GM12874 (cell line): ENCODE data around the gene GGTLC1.

ENCODE experiments used
- TF ChIP-seq, protein P1 (sequence below): IDR thresholded peaks from 2 replicates; pipeline ENCODE4 v1.5.1; 2011; ENCODE audit warnings: low read depth, mild to moderate bottlenecking, control low read depth, low read length, moderate library complexity; ENCODE audit not compliant: insufficient read depth

The GGTLC1 gene

DNA sequence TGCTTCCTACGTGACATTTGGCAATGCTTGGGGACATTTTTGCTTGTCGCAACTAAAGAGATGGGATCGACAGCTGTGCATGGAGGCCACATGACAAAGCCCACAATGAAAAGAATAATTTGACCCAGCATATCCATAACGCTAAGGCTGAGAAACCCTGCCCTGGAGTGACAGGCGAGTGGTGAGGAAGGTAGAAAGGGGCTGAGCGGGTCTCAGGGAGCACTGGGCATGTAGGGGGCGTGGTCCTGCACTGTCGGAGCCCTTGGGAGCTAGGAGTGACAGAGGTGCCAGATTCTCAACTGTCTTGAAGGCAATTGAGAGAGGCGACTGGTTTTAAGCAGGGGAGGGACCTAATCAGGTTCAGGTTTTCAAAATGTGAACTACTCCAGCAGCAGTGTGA is 13.6 kb downstream of the GGTLC1 start:
- TF ChIP-seq, protein P1, sequence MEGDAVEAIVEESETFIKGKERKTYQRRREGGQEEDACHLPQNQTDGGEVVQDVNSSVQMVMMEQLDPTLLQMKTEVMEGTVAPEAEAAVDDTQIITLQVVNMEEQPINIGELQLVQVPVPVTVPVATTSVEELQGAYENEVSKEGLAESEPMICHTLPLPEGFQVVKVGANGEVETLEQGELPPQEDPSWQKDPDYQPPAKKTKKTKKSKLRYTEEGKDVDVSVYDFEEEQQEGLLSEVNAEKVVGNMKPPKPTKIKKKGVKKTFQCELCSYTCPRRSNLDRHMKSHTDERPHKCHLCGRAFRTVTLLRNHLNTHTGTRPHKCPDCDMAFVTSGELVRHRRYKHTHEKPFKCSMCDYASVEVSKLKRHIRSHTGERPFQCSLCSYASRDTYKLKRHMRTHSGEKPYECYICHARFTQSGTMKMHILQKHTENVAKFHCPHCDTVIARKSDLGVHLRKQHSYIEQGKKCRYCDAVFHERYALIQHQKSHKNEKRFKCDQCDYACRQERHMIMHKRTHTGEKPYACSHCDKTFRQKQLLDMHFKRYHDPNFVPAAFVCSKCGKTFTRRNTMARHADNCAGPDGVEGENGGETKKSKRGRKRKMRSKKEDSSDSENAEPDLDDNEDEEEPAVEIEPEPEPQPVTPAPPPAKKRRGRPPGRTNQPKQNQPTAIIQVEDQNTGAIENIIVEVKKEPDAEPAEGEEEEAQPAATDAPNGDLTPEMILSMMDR, result no peak

DNA sequence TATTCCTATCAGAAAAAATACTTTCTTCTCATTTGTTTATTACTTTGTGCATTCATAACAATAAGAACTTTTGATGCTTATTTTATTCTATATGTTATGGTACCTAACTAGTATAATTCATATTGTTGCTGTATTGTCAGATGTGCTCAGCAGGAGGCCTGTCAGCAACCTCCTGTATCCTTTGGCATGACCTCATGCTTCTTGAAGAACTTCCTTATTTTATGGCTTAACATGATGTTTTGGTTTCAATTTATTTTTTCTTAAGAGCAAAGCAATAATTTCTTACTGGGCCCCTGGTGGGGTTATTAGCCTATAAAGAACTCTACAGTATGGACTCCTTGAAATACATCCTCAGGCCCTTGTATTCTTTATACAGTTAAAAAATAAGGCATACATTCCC is 17.3 kb downstream of the GGTLC1 start:
- TF ChIP-seq, protein P1, result no peak

GRCh38 chr20:23970049-23970448 is 18.5 kb downstream of the GGTLC1 start:
- TF ChIP-seq, protein P1, result no peak

DNA sequence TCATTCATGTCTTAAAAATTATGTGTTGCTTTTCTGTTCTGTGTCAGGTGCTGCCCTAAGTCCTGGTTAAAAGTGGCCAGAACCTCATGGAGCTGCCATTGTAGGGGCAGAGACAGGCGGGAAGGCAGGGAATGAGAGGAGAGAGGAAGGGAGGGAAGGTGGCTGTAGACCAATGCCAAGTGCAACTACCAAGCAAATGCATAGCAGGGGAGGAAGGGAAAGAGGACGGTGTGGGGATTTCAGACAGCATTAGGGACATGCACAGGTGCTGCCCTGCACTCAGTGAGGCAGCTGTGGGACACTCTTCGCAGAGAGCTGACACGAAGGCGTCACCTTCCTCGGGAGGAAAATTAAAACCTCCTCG is 21.0 kb downstream of the GGTLC1 start:
- TF ChIP-seq, protein P1, result no peak

DNA sequence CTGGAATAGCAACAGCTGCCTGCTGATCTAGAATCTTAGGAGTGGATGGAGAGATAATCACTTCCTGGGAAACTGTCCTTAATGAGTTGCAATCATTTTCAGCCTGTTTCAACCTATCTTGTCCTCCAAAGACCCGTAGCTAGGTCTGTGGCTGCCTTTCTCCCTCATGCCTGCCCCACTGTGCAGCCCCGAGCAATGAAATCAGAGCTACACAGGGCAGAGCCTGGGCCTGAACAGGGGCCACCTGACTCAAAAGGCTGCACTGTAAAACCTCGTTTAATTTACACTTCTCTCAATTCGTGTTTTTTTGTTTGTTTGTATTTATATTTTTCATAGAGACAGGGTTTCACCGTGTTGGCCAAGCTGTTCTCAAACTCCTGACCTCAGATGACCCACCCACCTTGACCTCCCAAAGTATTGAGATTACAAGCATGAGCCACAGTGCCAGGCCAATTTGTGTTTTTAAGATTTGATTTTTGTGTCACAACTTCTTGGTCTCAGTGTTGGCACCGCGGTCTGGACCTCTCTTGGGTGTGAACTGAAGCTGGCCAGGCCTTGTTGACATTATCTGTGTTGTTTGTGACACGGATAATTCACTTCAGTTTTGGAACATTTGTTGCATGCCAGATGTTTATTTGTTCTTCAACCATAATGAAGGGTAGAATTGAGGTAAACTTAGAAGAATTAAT is 21.5 kb downstream of the GGTLC1 start:
- TF ChIP-seq, protein P1, result no peak

GRCh38 chr20:23966298-23966697 is 22.3 kb downstream of the GGTLC1 start:
- TF ChIP-seq, protein P1, result no peak

- TF ChIP-seq, protein P1, result no peak
These were observed 24.6 kb downstream of the GGTLC1 start for GRCh38 chr20:23963941-23964340.
